Esophagus (tissue), 2 donors: ENCODE results near the gene RIMBP3C. TPM values are rescaled to one million over a fixed set of nuclear protein-coding genes. Genes with fewer than 3 reads are reported as not detected.
"Not testable (repeated sequence)": the region's sequence is repeated elsewhere in the genome, so short reads cannot be mapped to it uniquely, and the experiment has no call there.

ENCODE experiments used
- H3K27ac ChIP-seq, 2 donors: one replicate each; pipeline ENCODE4 v1.5.1; 2013; ENCODE audit warnings: low read depth in 2 of 2, mild to moderate bottlenecking in 2 of 2, inconsistent platforms in 1 of 2, low read length in 1 of 2, moderate library complexity in 1 of 2
- H3K27me3 ChIP-seq, 2 donors: one replicate each; pipeline ENCODE4 v1.6.1; 2013; ENCODE audit warnings: low read length in 2 of 2, control low read depth in 1 of 2, mild to moderate bottlenecking in 1 of 2; ENCODE audit not compliant: insufficient read depth in 2 of 2, control insufficient read depth in 1 of 2
- H3K36me3 ChIP-seq, 2 donors: one replicate each; pipeline ENCODE4 v1.6.1; 2013; ENCODE audit warnings: low read length in 1 of 2; ENCODE audit not compliant: control insufficient read depth in 2 of 2, insufficient read depth in 2 of 2
- H3K4me1 ChIP-seq, 2 donors: one replicate each; pipeline ENCODE4 v1.6.1; 2013; ENCODE audit warnings: low read length in 1 of 2; ENCODE audit not compliant: control insufficient read depth in 2 of 2, insufficient read depth in 2 of 2
- H3K4me3 ChIP-seq, 2 donors: one replicate each; pipeline ENCODE4 v1.5.1; 2013; ENCODE audit warnings: low read length in 2 of 2, mild to moderate bottlenecking in 2 of 2, low read depth in 1 of 2, moderate library complexity in 1 of 2
- H3K9me3 ChIP-seq, 2 donors: one replicate each; pipeline ENCODE4 v1.6.1; 2013; ENCODE audit warnings: mild to moderate bottlenecking in 2 of 2, low read depth in 1 of 2, low read length in 1 of 2, moderate library complexity in 1 of 2; ENCODE audit not compliant: control insufficient read depth in 2 of 2, insufficient read depth in 1 of 2
- WGBS, 2 donors: extraction: QIAGEN DNeasy Blood & Tissue Kit; methylation state at CpG; one replicate each; pipeline ENCODE4 v1.1.7; 2013; 5-methylcytosine and 5-hydroxymethylcytosine counted together
- polyA plus RNA-seq, 2 donors: library from polyadenylated mRNA; stranded (reverse); fragments of 200-250 nt; gene quantifications; one replicate each; pipeline ENCODE4 v1.2.3, GENCODE V29; 2013
- donor health status: healthy with polysubstance abuse.
- donor health status: Bipolar disorder and iron deficiency.

RIMBP3C gene
- under 1 TPM; 0.01 to 0.02 TPM for polyA plus RNA-seq

- WGBS, 2 donors = no CpG with 5 or more reads among the region's 4 CpGs
- not testable (repeated sequence) for H3K27me3 ChIP-seq, H3K4me1 ChIP-seq, H3K9me3 ChIP-seq, H3K4me3 ChIP-seq, H3K36me3 ChIP-seq, H3K27ac ChIP-seq
Observed at GRCh38 chr22:21551361-21551760, at the start of gene RIMBP3C. RIMBP3C (minus strand) TSS chr22:21551461; CDS start chr22:21550976, 485 bp downstream.

DNA sequence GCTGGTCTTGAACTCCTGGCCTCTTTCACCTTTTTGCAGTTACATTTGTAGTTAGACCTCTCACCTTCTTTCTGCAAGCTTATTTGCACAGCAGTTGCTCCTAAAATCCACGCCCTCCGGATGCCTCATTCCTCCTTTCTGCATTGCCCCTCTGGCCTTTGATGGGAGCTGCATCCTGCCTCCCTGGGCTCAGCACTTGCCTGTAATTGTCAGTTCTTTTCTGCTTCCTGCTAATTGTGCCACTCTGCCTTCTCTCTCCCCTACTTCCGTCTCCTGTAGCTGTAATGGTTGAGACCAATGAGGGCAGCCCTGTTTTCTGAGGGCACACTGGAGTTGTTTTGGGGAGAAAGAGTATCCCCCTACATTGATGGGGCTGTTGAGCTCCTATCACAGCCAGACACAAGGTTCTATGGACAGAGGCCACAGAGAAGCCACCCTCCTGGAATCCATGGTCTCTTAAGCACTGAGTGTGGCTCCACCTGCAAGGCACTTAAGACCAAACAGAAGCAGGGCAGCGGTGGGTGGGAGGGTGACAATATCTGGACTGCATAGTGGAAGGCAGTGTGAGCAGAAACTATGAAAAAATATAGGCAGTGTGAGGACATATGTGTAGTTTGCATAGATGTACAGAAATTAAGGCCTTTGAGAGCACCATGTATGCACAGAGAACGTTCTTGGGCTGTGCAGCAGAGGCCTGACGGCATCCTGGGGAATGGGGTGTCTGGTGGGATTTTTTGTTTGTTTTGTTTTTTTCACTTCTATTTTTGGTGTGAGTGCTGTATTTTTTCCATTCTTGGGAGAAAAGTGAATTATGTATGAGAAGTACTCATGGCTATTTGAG is 48.0 kb upstream of the RIMBP3C start:
- H3K36me3 ChIP-seq = peaks cover 9 to 14% of the 10 kb centered on the region in 2 donors
- WGBS, 2 donors = 89% methylated on average over 6 of the region's 6 CpGs

DNA sequence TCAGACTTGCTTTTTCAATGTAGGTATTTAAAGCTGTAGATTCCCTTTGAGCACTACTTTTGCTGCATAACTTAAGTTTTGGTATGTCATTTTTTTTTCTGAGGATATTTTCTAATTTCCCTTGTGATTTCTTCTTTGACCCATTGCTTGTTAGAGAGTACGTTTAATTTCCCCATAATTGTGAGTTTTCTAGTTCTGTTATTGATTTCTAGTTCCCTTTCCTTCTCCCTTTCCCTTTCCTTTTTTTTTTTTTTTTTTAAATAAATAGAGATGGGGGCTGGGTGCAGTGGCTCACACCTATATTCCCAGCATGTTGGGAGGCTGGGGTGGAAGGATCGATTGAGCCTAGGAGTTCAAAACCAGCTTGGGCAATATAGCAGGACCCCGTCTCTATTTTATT is 47.0 kb upstream of the RIMBP3C start:
- 86 to 92% methylated on average over 3 of the region's 3 CpGs for WGBS, 2 donors

More for the DNA sequence above, 48.0 kb upstream of the RIMBP3C start:
- no peaks in the 10 kb centered on the region for H3K27me3 ChIP-seq
- H3K9me3 ChIP-seq = no peaks in the 10 kb centered on the region
- H3K4me3 ChIP-seq = no peak overlapping the region
- H3K4me1 ChIP-seq = no peaks in the 10 kb centered on the region
- no peak overlapping the region for H3K27ac ChIP-seq

DNA sequence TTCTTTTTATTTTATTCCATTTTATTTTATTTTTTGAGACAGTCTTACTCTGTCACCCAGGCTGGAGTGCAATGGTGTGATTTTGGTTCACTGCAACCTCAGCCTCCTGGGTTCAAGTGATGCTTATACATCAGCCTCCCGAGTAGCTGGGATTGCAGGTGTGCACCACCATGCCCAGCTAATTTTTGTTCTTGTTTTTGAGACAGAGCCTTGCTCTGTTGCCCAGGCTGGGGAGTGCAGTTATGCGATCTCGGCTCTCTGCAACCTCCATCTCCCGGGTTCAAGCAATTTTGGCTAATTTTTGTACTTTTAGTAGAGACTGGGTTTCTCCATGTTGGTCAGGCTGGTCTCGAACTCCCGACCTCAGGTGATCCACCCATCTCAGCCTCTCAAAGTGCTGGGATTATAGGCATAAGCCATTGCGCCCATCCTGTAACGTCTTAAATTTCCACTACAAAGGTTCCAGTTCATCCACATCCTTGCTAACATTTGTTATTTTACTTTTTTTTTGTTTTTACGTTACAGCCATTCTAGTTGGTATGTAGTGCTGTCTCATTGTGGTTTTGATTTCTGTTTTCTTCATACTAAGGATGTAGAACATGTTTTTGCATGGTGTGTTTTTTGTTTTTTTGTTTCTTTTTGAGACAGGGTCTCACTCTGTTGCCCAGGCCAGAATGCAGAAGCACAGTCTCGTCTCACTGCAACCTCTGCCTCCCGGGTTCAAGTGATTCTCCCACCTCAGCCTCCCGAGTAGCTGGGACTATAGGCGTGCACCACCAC is 45.3 kb upstream of the RIMBP3C start:
- not testable (repeated sequence) for H3K4me3 ChIP-seq, H3K27ac ChIP-seq, H3K4me1 ChIP-seq, H3K27me3 ChIP-seq, H3K9me3 ChIP-seq
- WGBS, 2 donors = 93 to 96% methylated on average over 13 of the region's 13 CpGs
- H3K36me3 ChIP-seq = peaks cover 20 to 31% of the 10 kb centered on the region in 2 donors

More for the DNA sequence above, 47.0 kb upstream of the RIMBP3C start:
- Histone ChIP-seq H3K27ac (no peak overlapping the region), H3K9me3 (no peaks in the 10 kb centered on the region), H3K36me3 (peaks cover 18 to 24% of the 10 kb centered on the region in 2 donors), H3K4me3 (no peak overlapping the region), H3K4me1 (no peaks in the 10 kb centered on the region), H3K27me3 (no peaks in the 10 kb centered on the region)

DNA sequence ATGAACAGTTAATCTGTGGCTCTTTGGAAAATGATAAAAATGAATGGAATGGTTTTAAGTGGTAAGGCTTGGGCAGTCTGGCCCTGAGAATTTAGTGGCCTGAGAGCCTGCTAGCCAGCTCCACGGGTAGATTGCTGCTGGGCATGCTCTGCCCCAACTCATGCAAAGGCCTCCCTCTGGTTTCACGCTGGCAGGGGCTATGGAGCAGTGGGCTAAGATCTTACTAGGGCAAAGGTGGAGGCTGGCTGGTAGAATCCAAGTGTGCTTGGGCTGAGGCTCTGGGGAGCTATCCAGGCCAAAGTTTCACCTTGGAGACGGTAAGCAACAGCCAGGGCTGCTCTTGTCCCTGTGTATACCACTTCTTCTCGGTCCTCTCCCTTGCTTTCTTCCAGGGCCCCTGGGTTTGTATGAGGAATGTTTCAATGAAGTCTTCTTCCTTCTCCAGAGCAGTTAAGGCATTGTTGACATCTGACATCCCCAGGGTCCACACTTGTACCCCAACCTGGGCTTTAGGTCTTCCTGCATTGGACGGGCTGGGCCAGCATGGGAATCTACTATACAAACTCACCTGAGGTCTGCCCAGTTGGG is 43.7 kb upstream of the RIMBP3C start:
- Histone ChIP-seq H3K27me3 (no peaks in the 10 kb centered on the region), H3K27ac (no peak overlapping the region), H3K9me3 (no peaks in the 10 kb centered on the region), H3K4me1 (peaks cover 7 to 9% of the 10 kb centered on the region in 2 donors), H3K4me3 (no peak overlapping the region), H3K36me3 (peaks cover 20 to 31% of the 10 kb centered on the region in 2 donors)
- WGBS, 2 donors = 76 to 79% methylated on average over 5 of the region's 5 CpGs

GRCh38 chr22:21593406-21594232 is 42.4 kb upstream of the RIMBP3C start:
- Histone ChIP-seq H3K4me3 (no peak overlapping the region), H3K9me3 (no peaks in the 10 kb centered on the region), H3K27ac (no peak overlapping the region), H3K36me3 (peaks cover 20 to 29% of the 10 kb centered on the region in 2 donors), H3K4me1 (peaks cover 7 to 9% of the 10 kb centered on the region in 2 donors), H3K27me3 (no peaks in the 10 kb centered on the region)
- 78 to 80% methylated on average over 11 of the region's 11 CpGs for WGBS, 2 donors

GRCh38 chr22:21592422-21592821 is 41.2 kb upstream of the RIMBP3C start:
- WGBS, 2 donors = 93 to 95% methylated on average over 3 of the region's 3 CpGs
- no peak overlapping the region for H3K4me3 ChIP-seq
- no peak overlapping the region for H3K27ac ChIP-seq
- no peaks in the 10 kb centered on the region for H3K27me3 ChIP-seq
- H3K36me3 ChIP-seq = peaks cover 20 to 29% of the 10 kb centered on the region in 2 donors
- peaks cover 7 to 9% of the 10 kb centered on the region in 2 donors for H3K4me1 ChIP-seq
- H3K9me3 ChIP-seq = no peaks in the 10 kb centered on the region

- WGBS, 2 donors = 51 to 60% methylated on average over 9 of the region's 9 CpGs
- Histone ChIP-seq H3K4me3 (no peak overlapping the region), H3K27me3 (no peaks in the 10 kb centered on the region), H3K27ac (no peak overlapping the region), H3K4me1 (peaks cover 7 to 9% of the 10 kb centered on the region in 2 donors), H3K9me3 (no peaks in the 10 kb centered on the region), H3K36me3 (peaks cover 20 to 29% of the 10 kb centered on the region in 2 donors)
Observed at GRCh38 chr22:21591695-21592094, 40.4 kb upstream of the RIMBP3C start.
